Fibroblast of skin of back (primary cell): Measurements from ENCODE around the gene SMIM13.
"Not testable (repeated sequence)": the region's sequence is repeated elsewhere in the genome, so short reads cannot be mapped to it uniquely, and the experiment has no call there.

Experiments used
- DNase-seq: peaks from one replicate; pipeline ENCODE4 v3.0.0-alpha.2; 2013

Gene SMIM13

GRCh38 chr6:11085758-11086435, 7.7 kb upstream of the SMIM13 start:
- peak; percentile 87 for DNase-seq

GRCh38 chr6:11087141-11087812, 6.4 kb upstream of the SMIM13 start:
- not testable (repeated sequence) for DNase-seq

GRCh38 chr6:11089695-11090094, 3.9 kb upstream of the SMIM13 start:
- DNase-seq: no peak

DNA sequence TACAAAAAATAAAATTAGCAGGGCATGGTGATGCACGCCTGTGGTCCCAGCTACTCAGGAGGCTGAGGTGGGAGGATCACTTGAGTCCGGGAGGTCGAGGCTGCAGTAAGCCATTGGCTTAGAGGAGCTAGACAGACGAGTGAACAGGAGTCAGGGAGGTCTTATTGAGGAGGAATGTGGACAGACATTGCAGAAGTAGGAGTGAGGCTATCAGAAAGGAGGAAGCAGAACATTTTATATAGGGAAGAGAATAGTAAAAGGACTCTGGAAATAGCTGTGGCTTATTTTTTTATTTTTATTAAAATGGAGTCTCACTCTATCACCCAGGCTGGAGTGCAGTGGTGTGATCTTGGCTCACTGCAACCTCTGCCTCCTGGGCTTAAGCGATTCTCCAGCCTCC, 2.5 kb upstream of the SMIM13 start:
- DNase-seq: not testable (repeated sequence)

- DNase-seq: no peak
Observed at GRCh38 chr6:11092668-11093375, 812 bp upstream of the SMIM13 start.

- DNase-seq: no peak
Observed at GRCh38 chr6:11093376-11093625, 333 bp upstream of the SMIM13 start.

- DNase-seq: peak; percentile 55
Observed at GRCh38 chr6:11094411-11094851, 797 bp downstream of the SMIM13 start.

DNA sequence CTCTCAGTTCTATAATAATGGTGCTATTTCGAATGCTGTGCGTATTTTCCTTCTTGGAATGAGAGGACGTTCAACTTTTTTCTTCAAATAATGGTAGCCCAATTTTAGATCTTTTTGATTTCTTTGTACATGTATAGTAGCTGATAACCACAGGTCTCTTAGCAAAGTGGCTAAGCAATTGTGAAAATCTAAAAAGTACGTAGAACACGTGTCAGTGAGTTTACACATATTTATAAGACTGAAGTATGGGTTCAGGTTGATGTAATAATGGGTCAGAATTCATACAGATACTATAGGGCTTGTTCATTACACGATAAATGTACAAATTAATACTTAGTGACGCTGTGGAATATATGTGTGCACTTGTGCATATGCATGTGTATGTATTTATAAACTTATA, 1.3 kb downstream of the SMIM13 start:
- DNase-seq: no peak

DNA sequence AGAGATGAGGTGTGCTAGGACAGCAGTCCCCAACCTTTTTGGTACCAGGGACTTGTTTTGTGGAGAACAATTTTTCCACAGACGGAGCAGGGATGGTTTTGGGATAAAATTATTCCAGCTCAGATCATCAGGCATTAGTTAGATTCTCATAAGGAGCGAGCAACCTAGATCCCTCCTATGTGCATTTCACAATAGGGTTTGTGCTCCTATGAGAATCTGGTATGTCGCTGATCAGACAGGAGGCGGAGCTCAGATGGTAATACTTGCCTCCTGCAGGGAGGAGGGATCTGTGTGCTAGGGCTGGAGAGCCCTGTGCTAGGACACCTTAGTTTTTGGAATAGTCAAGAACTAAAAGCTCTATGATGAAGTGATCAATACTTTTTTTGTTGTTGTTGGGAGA, 2.5 kb downstream of the SMIM13 start:
- DNase-seq: peak; percentile 61

DNA sequence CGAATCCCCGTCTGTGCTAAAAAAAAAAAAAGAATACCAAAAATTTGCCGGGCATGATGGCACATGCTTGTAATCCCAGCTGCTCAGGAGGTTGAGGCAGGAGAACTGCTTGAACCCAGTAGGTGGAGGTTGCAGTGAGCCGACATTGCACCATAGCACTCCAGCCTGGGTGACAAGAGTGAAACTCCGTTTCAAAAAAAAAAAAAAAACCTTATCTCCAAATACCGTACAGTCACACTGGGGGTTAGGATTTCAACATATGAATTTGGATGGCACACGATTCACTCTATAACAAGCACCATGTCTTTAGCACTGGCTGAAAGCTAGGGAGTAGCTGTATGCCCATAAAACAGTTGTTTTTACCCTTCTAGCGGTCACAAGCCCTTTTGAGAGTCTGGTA, 3.8 kb downstream of the SMIM13 start:
- no peak for DNase-seq

GRCh38 chr6:11098004-11098403, 4.4 kb downstream of the SMIM13 start:
- DNase-seq: no peak

DNA sequence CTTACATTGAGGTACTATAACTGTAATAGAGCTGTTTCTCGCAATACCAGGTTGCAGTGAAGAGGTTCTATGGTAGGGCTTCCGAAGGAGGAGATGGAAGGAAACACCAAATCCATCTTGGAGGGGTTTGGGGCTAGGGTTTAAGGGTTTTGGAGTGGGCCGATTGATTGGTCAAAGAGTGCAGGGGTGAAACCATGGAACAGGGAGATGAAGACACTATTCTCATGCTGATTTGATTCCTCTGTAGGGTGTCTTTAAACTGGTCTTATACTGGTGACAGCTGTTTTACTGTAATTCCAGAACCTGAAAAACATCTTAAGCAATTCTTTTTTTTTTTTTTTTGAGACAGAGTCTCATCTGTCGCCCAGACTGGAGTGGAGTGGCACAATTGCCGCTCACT, 7.8 kb downstream of the SMIM13 start:
- no peak for DNase-seq

DNA sequence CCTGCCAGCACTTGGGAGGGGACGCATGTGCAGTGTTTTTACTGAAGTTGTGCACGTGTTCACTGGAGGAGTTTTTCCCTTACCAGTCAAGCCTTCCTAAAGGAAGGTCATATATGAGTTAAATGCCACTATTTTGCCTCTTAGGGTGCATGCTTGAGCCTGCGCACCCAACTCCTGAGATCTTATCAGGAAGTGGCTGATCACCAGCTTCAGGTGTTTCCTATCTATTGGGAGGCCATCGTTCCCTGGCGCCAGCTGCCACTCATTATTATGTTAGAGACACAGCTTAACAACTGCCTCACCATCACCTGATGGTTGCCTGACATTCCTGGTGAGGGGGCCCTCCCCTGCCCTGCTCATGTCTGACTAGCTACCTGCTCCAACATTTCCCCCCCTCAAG, 9.4 kb downstream of the SMIM13 start:
- no peak for DNase-seq

GRCh38 chr6:11108726-11109125, 15.1 kb downstream of the SMIM13 start:
- DNase-seq: no peak

GRCh38 chr6:11110921-11111768, 17.5 kb downstream of the SMIM13 start, which contains the start of gene ERVFRD-1:
Gene ERVFRD-1 (minus strand): TSS chr6:11111725. CDS start chr6:11105310, 6,415 bp downstream.
- DNase-seq: no peak

DNA sequence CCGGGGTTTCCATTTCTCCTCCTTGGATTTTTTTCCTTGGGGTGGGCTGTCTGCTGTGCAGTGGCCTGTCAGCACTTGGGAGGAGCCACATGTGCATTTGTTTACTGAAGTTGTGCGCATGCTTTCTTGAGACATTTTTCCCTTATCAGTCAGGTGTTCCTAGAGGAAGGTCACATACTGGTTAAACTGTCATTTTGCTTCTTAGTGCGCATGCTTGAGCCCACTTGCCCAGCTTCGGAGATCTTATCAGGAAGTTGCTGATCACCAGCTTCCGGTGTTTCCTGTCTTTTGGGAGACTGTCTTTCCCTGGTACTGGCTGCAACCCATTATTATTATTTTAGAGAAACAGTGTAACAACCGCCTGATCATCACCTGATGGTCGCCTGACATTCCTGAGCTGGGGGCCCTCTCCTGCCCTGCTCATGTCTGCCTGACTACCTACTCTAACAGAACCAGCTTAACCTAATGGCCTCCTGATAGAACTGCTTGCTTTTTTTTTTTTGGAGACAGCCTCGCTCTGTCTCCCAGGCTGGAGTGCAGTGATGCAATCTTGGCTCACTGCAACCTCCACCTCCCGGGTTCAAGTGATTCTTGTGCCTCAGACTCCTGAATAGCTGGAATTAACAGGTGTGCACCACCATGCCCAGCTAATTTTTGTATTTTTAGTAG, 18.3 kb downstream of the SMIM13 start:
- no peak for DNase-seq

DNA sequence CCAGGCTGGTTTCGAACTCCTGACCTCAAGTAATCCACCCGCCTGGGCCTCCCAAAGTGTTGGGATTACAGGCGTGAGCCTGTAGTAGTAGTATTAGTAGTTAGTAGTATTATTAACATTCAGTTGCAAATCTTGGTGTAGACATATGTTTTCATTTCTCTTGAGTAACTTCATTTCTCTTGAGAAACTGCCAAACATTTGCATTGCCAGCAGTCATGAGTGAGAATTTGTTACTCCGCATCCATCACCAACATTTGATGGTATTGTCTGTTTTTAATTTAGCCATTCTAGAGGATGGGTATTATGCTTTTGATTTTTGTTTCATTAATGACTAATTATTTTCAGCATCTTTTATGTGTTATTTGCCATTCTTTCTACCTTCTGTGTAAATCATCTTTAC, 19.4 kb downstream of the SMIM13 start:
- peak; percentile 48 for DNase-seq

GRCh38 chr6:11115808-11116536, 22.3 kb downstream of the SMIM13 start:
- DNase-seq: peak; percentile 41

GRCh38 chr6:11120271-11121005, 26.8 kb downstream of the SMIM13 start:
- peak; percentile 67 for DNase-seq

DNA sequence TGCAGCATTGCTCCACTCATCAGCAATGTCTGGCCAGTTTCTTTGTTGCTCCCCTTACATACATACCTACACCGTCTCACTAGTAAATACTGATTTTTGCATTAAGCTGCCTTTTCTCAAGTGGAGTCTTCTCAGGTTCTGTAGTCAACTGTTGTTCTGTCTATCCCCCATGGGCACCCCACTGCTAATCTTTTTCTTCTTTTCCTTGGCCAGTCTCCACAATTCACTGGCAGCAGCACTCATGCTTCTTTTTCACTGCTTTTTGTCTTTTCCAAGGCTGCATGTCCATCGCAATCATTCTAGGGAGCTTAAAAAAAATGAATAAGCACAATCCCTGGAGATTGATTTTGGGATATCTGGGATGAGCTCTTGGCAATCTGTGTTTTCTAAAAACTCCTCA, 28.2 kb downstream of the SMIM13 start:
- DNase-seq: no peak

DNA sequence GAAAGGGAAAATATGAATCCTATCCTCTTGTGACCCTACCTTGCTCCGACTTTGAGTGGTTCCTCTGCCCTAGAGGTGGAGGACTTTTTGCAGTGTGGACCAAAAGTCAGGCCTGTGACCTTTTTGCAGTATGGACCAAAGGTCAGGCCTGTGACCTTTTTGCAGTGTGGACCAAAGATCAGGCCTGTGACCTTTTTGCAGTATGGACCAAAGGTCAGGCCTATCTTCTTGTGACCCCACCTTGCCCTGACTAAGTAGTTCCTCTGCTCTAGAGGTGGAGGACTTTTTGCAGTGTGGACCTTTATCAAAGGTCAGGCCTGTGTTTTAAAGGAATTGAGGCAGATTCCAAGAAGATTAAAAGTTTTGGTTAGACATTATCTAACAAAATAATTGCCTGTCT, 28.7 kb downstream of the SMIM13 start:
- DNase-seq: no peak
